Chondrocyte (in vitro differentiated cells): ENCODE measurements around the gene PAX8. TPM values are rescaled to one million over a fixed set of nuclear protein-coding genes. Genes with fewer than 3 reads are reported as not detected.

Source experiments
- DNase-seq: peaks from one replicate; pipeline ENCODE4 v3.0.0; 2021; ENCODE audit warnings: mixed read lengths, low spot score
- H3K27ac Mint-ChIP-seq: one replicate; pipeline ENCODE4 v1.8.0; 2021; ENCODE audit warnings: mild to moderate bottlenecking, moderate library complexity, mixed read lengths; ENCODE audit not compliant: unreplicated experiment
- H3K27me3 Mint-ChIP-seq: 2 replicates; pipeline ENCODE4 v1.8.0; 2021; ENCODE audit warnings: low read depth, mixed read lengths
- H3K36me3 Mint-ChIP-seq: 2 replicates; pipeline ENCODE4 v1.8.0; 2021; ENCODE audit warnings: low read depth, mixed read lengths
- H3K4me1 Mint-ChIP-seq: 2 replicates; pipeline ENCODE4 v1.8.0; 2021; ENCODE audit warnings: low read depth, mild to moderate bottlenecking, mixed read lengths
- H3K4me3 Mint-ChIP-seq: one replicate; pipeline ENCODE4 v1.8.0; 2021; ENCODE audit warnings: mild to moderate bottlenecking, moderate library complexity, mixed read lengths; ENCODE audit not compliant: unreplicated experiment
- H3K9me3 Mint-ChIP-seq: 2 replicates; pipeline ENCODE4 v1.8.0; 2021; ENCODE audit warnings: low read depth, mixed read lengths
- total RNA-seq: library from RNA; stranded (reverse); gene quantifications from 3 replicates; pipeline ENCODE4 v1.2.1, GENCODE V29; 2021
- TF ChIP-seq, protein P1 (sequence below): fragments of 200-600 bp; sonication (generic); IDR thresholded peaks from 2 replicates; pipeline ENCODE4 v1.5.0; 2021; ENCODE audit warnings: antibody characterized with exemption, mild to moderate bottlenecking, moderate library complexity

The PAX8 gene
- total RNA-seq, 1 donor from 2014 or later = not detected

DNA sequence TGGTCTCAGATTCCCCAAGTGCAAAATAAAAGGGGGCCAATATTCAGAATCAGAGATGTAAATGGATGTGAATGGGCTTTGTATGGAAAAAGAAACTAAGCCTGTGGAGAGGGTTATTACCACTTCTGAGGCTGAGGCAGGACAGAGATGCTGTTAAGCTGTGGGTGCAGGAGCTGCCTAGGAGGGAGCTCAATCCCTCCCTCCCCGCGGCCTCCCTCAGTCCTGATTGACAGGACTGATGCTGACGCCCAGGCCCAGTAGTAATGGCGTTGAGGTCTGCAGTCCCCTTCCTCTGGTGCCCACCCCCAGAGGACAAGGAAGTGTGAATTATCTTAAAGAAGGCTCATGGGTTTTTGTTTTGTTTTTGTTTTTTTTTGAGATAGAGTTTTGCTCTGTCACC is 64.6 kb downstream of the PAX8 start:
- Mint-ChIP-seq H3K4me1 (peaks cover 59% of the 10 kb centered on the region), H3K27me3 (no peaks in the 10 kb centered on the region), H3K36me3 (no peaks in the 10 kb centered on the region), H3K9me3 (no peaks in the 10 kb centered on the region), H3K4me3 (no peak overlapping the region), H3K27ac (no peak overlapping the region)
- no peak for DNase-seq
- TF ChIP-seq, protein P1, sequence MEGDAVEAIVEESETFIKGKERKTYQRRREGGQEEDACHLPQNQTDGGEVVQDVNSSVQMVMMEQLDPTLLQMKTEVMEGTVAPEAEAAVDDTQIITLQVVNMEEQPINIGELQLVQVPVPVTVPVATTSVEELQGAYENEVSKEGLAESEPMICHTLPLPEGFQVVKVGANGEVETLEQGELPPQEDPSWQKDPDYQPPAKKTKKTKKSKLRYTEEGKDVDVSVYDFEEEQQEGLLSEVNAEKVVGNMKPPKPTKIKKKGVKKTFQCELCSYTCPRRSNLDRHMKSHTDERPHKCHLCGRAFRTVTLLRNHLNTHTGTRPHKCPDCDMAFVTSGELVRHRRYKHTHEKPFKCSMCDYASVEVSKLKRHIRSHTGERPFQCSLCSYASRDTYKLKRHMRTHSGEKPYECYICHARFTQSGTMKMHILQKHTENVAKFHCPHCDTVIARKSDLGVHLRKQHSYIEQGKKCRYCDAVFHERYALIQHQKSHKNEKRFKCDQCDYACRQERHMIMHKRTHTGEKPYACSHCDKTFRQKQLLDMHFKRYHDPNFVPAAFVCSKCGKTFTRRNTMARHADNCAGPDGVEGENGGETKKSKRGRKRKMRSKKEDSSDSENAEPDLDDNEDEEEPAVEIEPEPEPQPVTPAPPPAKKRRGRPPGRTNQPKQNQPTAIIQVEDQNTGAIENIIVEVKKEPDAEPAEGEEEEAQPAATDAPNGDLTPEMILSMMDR = no peak

DNA sequence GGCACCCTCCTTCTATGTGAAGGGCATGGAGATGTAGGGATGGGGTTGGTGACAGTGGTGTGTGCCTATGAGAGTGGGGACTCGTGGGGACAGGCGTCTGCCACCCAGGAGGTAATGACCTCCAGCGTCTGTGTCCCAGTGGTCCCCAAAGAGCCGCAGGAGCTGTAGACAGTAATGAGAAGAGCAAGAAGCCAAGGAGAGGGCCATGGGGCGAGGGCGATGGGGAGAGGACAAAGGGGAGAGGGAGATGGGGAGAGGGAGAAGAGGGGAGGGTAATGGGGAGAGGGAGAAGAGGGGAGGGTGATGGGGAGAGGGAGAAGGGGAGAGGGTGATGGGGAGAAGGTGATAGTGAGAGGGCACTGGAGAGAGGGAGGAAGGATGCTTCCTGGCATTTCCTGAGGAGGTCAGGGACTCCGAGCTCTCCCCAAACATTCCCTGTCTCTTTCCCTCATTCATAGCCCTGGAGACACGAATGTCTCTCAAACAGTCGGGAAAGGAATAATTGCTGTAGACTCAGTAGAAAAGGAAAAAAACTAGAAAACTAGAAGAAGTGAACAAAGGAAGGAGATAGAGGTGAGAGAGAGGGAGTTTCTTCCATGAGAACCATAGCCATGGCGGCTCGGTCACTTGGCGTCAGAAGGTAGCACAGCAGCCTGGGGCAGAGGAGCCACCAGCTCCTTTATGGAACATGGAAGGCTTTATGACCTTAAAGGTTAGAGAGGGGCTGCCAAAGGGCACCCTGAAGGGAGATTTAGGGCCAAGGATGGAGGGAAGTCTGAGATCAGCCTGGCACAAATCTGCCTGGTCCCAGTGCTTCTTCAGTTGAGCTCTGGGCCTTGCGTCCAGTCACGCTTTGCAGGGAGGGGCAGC is 65.4 kb downstream of the PAX8 start:
- no peak overlapping the region for H3K27ac Mint-ChIP-seq
- H3K9me3 Mint-ChIP-seq = no peaks in the 10 kb centered on the region
- DNase-seq = peak; percentile 81

DNA sequence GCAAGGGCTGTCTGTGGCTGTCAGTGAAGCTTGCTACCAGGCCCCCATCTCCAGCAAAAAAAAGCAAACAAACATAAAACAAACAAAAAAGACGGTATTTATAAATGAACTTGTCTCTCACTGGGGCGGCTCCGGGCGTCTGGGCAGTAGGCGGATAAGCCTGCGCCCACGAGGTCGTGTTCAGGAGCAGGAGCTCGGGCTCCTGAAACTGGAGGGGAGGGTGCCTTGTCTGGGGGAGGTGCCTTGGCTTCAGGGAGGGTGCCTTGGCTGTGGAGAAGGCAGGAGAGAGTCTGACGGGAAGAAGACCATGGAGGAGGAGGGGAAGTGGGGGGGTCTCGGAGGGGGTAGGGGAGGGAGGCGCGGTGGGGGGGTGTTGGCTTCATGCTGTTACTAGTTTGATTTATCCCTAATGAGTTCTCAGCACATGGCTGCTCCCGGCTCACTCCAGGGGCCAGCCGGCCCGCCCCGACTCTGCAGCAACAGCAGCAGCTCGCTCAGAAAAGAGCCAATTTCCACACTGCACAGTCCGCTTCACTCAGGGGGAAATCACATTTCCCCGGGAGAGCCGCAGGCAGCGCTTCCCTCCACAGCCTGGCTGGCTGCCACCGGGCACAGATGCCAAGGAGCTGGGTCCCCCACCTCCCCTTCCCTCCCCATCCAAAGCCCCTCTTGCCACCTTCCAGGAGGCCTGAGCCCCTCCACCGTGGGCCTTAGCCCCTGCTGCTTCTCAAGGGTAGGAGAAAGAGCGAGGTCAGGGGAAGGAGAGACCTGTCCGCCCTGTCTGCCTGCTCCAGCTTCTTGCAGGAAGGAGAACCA is 66.3 kb downstream of the PAX8 start:
- Mint-ChIP-seq H3K27ac (peak overlapping the region; percentile 73), H3K36me3 (no peaks in the 10 kb centered on the region), H3K4me1 (peaks cover 54% of the 10 kb centered on the region), H3K4me3 (no peak overlapping the region), H3K9me3 (no peaks in the 10 kb centered on the region), H3K27me3 (no peaks in the 10 kb centered on the region)
- no peak for DNase-seq
- TF ChIP-seq, protein P1 = no peak

More for the DNA sequence above, 65.4 kb downstream of the PAX8 start:
- no peaks in the 10 kb centered on the region for H3K36me3 Mint-ChIP-seq
- H3K27me3 Mint-ChIP-seq = no peaks in the 10 kb centered on the region
- no peak overlapping the region for H3K4me3 Mint-ChIP-seq
- H3K4me1 Mint-ChIP-seq = peaks cover 62% of the 10 kb centered on the region
- TF ChIP-seq, protein P1 = no peak

DNA sequence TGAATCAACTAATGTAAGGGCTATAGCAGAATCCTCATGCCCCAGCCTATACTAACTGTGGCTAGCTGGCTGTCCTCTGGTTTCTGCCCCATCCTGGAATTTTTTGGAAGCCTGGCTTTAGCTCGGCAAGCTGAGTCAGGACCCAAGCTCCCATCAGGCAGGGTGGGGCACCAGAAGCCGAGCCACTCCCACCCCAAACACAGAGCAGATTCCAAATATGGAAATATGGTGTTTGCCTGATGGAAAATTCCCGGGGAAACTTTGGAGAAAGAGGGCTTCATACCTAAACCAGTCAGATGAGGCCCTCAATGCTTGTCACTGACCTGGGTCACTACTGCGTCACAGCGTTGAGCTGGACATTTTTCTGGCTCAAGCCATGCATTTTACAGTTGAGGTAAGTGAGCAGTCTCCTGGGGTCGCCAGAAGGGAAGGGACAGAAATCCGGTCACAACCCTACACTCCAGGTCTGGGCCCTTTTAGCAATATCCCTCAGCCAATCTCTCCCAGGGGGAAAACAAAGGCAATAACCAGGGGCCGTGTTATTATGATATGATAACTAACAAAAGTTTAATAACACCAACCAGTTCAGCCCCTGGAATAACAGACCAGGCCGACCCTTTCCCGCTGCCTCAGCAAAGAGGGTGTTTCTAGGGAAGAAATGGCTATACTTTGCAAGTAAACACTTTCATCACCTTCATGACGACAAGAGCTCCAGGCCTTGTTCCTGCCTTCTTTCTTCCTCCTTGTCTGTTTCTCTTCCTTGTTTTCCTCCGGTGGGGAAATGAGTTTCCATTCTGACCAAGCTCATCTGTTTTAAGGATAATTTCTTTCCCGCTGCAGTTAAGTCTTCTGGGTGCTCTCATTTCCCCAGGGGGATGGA is 67.3 kb downstream of the PAX8 start:
- Mint-ChIP-seq H3K36me3 (no peaks in the 10 kb centered on the region), H3K9me3 (no peaks in the 10 kb centered on the region), H3K4me3 (no peak overlapping the region), H3K4me1 (peaks cover 44% of the 10 kb centered on the region), H3K27ac (peak overlapping the region; percentile 73), H3K27me3 (no peaks in the 10 kb centered on the region)
- TF ChIP-seq, protein P1 = no peak
- DNase-seq = no peak
